GM12878 (cell line): ENCODE data around the gene CCDC150.

Experiments used
- BCLAF1 ChIP-seq: fragments of 450-650 bp; IDR thresholded peaks from 2 replicates; pipeline ENCODE4 v1.6.1; 2017; ENCODE audit warnings: antibody characterized with exemption, mild to moderate bottlenecking, moderate library complexity
- CTCF ChIP-seq, 3 experiments: IDR thresholded peaks in 2 of 3; conservative IDR thresholded peaks in 1 of 3; 2 replicates each; pipeline ENCODE4 v1.5.1; 2011; ENCODE audit warnings: low read depth in 3 of 3, low read length in 3 of 3, mild to moderate bottlenecking in 3 of 3, control low read depth in 2 of 3, moderate library complexity in 2 of 3, inconsistent platforms in 1 of 3, mixed read lengths in 1 of 3; ENCODE audit not compliant: control insufficient read depth in 2 of 3, insufficient read depth in 1 of 3; ENCODE audit errors: extremely low read depth in 1 of 3
- ESRRA ChIP-seq: IDR thresholded peaks from 2 replicates; pipeline ENCODE4 v1.6.1; 2012; ENCODE audit warnings: mild to moderate bottlenecking, low read length, improper control_type of control experiment
- HDGF ChIP-seq: fragments of 450-650 bp; IDR thresholded peaks from 2 replicates; pipeline ENCODE4 v1.6.1; 2016; ENCODE audit warnings: antibody characterized with exemption
- NBN ChIP-seq: fragments of 450-650 bp; IDR thresholded peaks from 2 replicates; pipeline ENCODE4 v1.6.1; 2016
- POLR2A ChIP-seq: IDR thresholded peaks from 2 replicates; pipeline ENCODE4 v1.6.1; 2011; ENCODE audit warnings: low read depth, mild to moderate bottlenecking, low read length
- POLR2AphosphoS5 ChIP-seq: IDR thresholded peaks from 2 replicates; pipeline ENCODE4 v1.6.1; 2011; ENCODE audit warnings: mild to moderate bottlenecking, low read length, inconsistent platforms
- TAF1 ChIP-seq: IDR thresholded peaks from 2 replicates; pipeline ENCODE4 v1.6.1; 2011; ENCODE audit warnings: mild to moderate bottlenecking, low read depth, low read length, borderline replicate concordance
- YY1 ChIP-seq: IDR thresholded peaks from 2 replicates; pipeline ENCODE4 v1.6.1; 2011; ENCODE audit warnings: low read depth, mild to moderate bottlenecking, low read length

- TF ChIP-seq NBN (no peak), HDGF (no peak), CTCF (IDR thresholded peaks at IDR 0.05 in 2 of 3, conservative IDR thresholded peaks at IDR 0.05 in 1 of 3; ENCODE audit: control insufficient read depth in 2 of 3, extremely low read depth in 1 of 3, insufficient read depth in 1 of 3, low read depth in 3 of 3, low read length in 3 of 3) (no peak), BCLAF1 (no peak), POLR2AphosphoS5 (no peak), TAF1 (no peak), ESRRA (no peak), YY1 (no peak), POLR2A (no peak)
These were observed 48.5 kb upstream of the CCDC150 start for GRCh38 chr2:196591004-196591403.
